Measurements from ENCODE around the gene IL17RD. TPM values are rescaled to one million over a fixed set of nuclear protein-coding genes. Genes with fewer than 3 reads are reported as not detected.
A peak's percentile ranks its signal among the peaks of the same experiment; 100 is the strongest.

Gene IL17RD
- total RNA-seq, 1 experiment from 2014 or later = 31.7 TPM

- Mint-ChIP-seq H3K27me3 (ENCODE audit: low read depth) (peaks cover 38% of the 10 kb centered on the region), H3K27ac (no peak overlapping the region), H3K4me3 (no peak overlapping the region; a peak in 1 of 5 replicates), H3K36me3 (ENCODE audit: insufficient read depth in 1 of 3, low read depth in 3 of 3) (no peaks in the 10 kb centered on the region; a peak in 1 of 7 replicates), H3K9me3 (no peaks in the 10 kb centered on the region; a peak in 1 of 5 replicates), H3K4me1 (peaks cover 75% of the 10 kb centered on the region in 2 experiments)
- Histone ChIP-seq H2BK5ac (ENCODE audit: insufficient read length, low read length) (no peak overlapping the region), H2BK12ac (ENCODE audit: insufficient read length, low read depth, low read length) (no peak overlapping the region), H4K91ac (ENCODE audit: insufficient read length, low read depth, low read length) (no peak overlapping the region), H3K14ac (ENCODE audit: insufficient read depth, low read length) (0 out of 2 replicates have a peak overlapping the region, but pooled peaks have one; percentile 33), H2BK20ac (ENCODE audit: low read depth, low read length, poor library complexity, severe bottlenecking) (no peak overlapping the region), H3K4me1 (ENCODE audit: insufficient read depth, low read length) (peaks cover 27% of the 10 kb centered on the region; the same call in 1 of the 2 replicates), H3K23me2 (ENCODE audit: insufficient read length, low read depth, low read length, poor library complexity, severe bottlenecking) (no peaks in the 10 kb centered on the region), H3K79me1 (ENCODE audit: insufficient read depth, low read depth, low read length, poor library complexity, severe bottlenecking) (no peaks in the 10 kb centered on the region), H2BK120ac (ENCODE audit: low read depth, low read length, poor library complexity, severe bottlenecking) (no peak overlapping the region), H3K9ac (ENCODE audit: extremely low read depth, insufficient read length, low read length) (no peak overlapping the region), H3K18ac (ENCODE audit: insufficient read length, low read depth, low read length) (no peak overlapping the region), H3K27me3 (ENCODE audit: insufficient read depth, low read length) (no peaks in the 10 kb centered on the region), H3K4ac (ENCODE audit: low read depth, low read length) (no peak overlapping the region), H3K9me3 (ENCODE audit: control insufficient read depth, low read depth, low read length) (no peaks in the 10 kb centered on the region), H3K27ac (ENCODE audit: insufficient read length, low read depth, low read length) (no peak overlapping the region), H3K56ac (ENCODE audit: insufficient read length, low read depth, low read length) (no peak overlapping the region), H2BK15ac (ENCODE audit: low read depth, low read length) (no peak overlapping the region), H4K8ac (replicated peaks; ENCODE audit: insufficient read length, low read depth, low read length) (no peak overlapping the region), H2AK5ac (ENCODE audit: insufficient read length, low read length) (no peak overlapping the region), H4K5ac (ENCODE audit: insufficient read length, low read depth, low read length) (no peak overlapping the region), H2AFZ (ENCODE audit: low read length) (no peak overlapping the region), H4K20me1 (ENCODE audit: control insufficient read depth, insufficient read depth, insufficient read length) (peaks cover 2% of the 10 kb centered on the region), H3K4me2 (ENCODE audit: insufficient read depth, insufficient read length, low read length) (no peak overlapping the region), H3T11ph (ENCODE audit: low read length) (no peak overlapping the region), H3K79me2 (ENCODE audit: insufficient read depth, low read length) (peaks cover 19% of the 10 kb centered on the region; the same call in 1 of the 2 replicates), H3K23ac (ENCODE audit: insufficient read length, low read depth, low read length) (no peak overlapping the region)
- no CpG with 5 or more reads among the region's 15 CpGs for whole genome bisulfite sequencing (ENCODE audit: extremely low coverage, insufficient read length, low lambda C conversion rate)
- no peak for DNase-seq
- no peak for TF ChIP-seq CTCF (conservative IDR thresholded peaks at IDR 0.05)
Measured at GRCh38 chr3:57154470-57155309, 10.5 kb downstream of the IL17RD start.
